ENCODE measurements around the gene RPL22L1. TPM values are rescaled to one million over a fixed set of nuclear protein-coding genes. Genes with fewer than 3 reads are reported as not detected.

The RPL22L1 gene
- total and polyA plus RNA-seq, 2 experiments from 2014 or later, result 216 to 441 TPM

GRCh38 chr3:170914690-170915089 lies 44.7 kb upstream of the RPL22L1 start (continued):
- no peak for TF ChIP-seq REST (IDR thresholded peaks at IDR 0.05; ENCODE audit: unreplicated experiment)
- TF ChIP-seq ZNF114 (CRISPR knock-in tag; IDR thresholded peaks at IDR 0.05), result no peak
- no peak for TF ChIP-seq STAT1 (IDR thresholded peaks at IDR 0.05; ENCODE audit: unreplicated experiment)
- TF ChIP-seq EZH2phosphoT487 (IDR thresholded peaks at IDR 0.05; ENCODE audit: unreplicated experiment), result no peak
- TF ChIP-seq CTCF (conservative IDR thresholded peaks at IDR 0.05; ENCODE audit: low read depth in 2 of 2), result no peak
- no peak for TF ChIP-seq NANOG (IDR thresholded peaks at IDR 0.05; ENCODE audit: borderline replicate concordance)

DNA sequence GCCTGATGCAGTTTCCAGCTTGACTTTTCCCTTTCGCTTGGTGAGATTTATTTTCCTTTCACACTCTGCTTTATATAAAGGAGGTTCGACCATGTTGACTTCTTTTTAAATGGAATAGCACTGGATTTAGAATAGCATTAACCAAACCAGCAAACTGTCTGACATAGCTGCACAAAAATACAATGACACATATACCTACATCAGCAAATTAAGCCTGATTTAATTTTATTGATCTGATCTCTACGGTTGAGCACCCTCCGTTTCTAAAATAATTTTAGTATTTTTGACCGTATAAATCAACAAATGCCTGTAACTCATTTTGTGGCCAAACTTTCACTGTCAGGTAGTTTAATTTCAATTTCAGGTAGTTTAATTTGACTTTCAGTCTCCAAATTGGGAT lies 44.2 kb upstream of the RPL22L1 start:
- Mint-ChIP-seq H3K27ac (no peak overlapping the region), H3K27me3 (ENCODE audit: insufficient read depth, low read depth, poor library complexity) (peaks cover 7% of the 10 kb centered on the region), H3K36me3 (ENCODE audit: low read depth) (peaks cover 27% of the 10 kb centered on the region), H3K4me1 (peaks cover 4% of the 10 kb centered on the region; the same call in 2 of the 3 replicates), H3K9me3 (peaks cover 32% of the 10 kb centered on the region), H3K4me3 (no peak overlapping the region)
- H3K9me2 ChIP-seq (ENCODE audit: insufficient read depth), result peaks cover 5% of the 10 kb centered on the region
- no peak overlapping the region for H3K4me2 ChIP-seq
- H2AFZ ChIP-seq, result no peak overlapping the region
- H3K4me1 ChIP-seq (ENCODE audit: insufficient read depth), result no peaks in the 10 kb centered on the region
- no peak overlapping the region for H3K27ac ChIP-seq (ENCODE audit: low read depth)
- no peaks in the 10 kb centered on the region for H3K79me2 ChIP-seq (replicated peaks; ENCODE audit: insufficient read depth)
- no peaks in the 10 kb centered on the region for H3F3A ChIP-seq (replicated peaks; ENCODE audit: low read depth)
- DNase-seq (ENCODE audit: low spot score) (no peak), ATAC-seq (no peak)
- H4K20me1 ChIP-seq (replicated peaks; ENCODE audit: insufficient read depth), result no peaks in the 10 kb centered on the region
- H3K4me3 ChIP-seq, result no peak overlapping the region
- peaks cover 13% of the 10 kb centered on the region for H3K36me3 ChIP-seq (ENCODE audit: insufficient read depth)
- peaks cover 6% of the 10 kb centered on the region for H3K27me3 ChIP-seq (ENCODE audit: insufficient read depth)
- TF ChIP-seq CTCF (conservative IDR thresholded peaks at IDR 0.05; ENCODE audit: low read depth in 2 of 2) (no peak), NANOG (IDR thresholded peaks at IDR 0.05; ENCODE audit: borderline replicate concordance) (no peak)
- TF ChIP-seq, protein P1, sequence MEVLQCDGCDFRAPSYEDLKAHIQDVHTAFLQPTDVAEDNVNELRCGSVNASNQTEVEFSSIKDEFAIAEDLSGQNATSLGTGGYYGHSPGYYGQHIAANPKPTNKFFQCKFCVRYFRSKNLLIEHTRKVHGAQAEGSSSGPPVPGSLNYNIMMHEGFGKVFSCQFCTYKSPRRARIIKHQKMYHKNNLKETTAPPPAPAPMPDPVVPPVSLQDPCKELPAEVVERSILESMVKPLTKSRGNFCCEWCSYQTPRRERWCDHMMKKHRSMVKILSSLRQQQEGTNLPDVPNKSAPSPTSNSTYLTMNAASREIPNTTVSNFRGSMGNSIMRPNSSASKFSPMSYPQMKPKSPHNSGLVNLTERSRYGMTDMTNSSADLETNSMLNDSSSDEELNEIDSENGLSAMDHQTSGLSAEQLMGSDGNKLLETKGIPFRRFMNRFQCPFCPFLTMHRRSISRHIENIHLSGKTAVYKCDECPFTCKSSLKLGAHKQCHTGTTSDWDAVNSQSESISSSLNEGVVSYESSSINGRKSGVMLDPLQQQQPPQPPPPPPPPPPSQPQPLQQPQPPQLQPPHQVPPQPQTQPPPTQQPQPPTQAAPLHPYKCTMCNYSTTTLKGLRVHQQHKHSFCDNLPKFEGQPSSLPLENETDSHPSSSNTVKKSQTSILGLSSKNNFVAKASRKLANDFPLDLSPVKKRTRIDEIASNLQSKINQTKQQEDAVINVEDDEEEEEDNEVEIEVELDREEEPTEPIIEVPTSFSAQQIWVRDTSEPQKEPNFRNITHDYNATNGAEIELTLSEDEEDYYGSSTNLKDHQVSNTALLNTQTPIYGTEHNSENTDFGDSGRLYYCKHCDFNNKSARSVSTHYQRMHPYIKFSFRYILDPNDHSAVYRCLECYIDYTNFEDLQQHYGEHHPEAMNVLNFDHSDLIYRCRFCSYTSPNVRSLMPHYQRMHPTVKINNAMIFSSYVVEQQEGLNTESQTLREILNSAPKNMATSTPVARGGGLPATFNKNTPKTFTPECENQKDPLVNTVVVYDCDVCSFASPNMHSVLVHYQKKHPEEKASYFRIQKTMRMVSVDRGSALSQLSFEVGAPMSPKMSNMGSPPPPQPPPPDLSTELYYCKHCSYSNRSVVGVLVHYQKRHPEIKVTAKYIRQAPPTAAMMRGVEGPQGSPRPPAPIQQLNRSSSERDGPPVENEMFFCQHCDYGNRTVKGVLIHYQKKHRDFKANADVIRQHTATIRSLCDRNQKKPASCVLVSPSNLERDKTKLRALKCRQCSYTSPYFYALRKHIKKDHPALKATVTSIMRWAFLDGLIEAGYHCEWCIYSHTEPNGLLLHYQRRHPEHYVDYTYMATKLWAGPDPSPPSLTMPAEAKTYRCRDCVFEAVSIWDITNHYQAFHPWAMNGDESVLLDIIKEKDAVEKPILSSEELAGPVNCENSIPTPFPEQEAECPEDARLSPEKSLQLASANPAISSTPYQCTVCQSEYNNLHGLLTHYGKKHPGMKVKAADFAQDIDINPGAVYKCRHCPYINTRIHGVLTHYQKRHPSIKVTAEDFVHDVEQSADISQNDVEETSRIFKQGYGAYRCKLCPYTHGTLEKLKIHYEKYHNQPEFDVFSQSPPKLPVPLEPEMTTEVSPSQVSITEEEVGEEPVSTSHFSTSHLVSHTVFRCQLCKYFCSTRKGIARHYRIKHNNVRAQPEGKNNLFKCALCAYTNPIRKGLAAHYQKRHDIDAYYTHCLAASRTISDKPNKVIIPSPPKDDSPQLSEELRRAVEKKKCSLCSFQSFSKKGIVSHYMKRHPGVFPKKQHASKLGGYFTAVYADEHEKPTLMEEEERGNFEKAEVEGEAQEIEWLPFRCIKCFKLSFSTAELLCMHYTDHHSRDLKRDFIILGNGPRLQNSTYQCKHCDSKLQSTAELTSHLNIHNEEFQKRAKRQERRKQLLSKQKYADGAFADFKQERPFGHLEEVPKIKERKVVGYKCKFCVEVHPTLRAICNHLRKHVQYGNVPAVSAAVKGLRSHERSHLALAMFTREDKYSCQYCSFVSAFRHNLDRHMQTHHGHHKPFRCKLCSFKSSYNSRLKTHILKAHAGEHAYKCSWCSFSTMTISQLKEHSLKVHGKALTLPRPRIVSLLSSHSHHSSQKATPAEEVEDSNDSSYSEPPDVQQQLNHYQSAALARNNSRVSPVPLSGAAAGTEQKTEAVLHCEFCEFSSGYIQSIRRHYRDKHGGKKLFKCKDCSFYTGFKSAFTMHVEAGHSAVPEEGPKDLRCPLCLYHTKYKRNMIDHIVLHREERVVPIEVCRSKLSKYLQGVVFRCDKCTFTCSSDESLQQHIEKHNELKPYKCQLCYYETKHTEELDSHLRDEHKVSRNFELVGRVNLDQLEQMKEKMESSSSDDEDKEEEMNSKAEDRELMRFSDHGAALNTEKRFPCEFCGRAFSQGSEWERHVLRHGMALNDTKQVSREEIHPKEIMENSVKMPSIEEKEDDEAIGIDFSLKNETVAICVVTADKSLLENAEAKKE (CRISPR knock-in tag; IDR thresholded peaks at IDR 0.05), result no peak

Measured in GM23338 (cell line).